Measurements from ENCODE around the gene UNK.
A peak's percentile ranks its signal among the peaks of the same experiment; 100 is the strongest.
"Not testable (repeated sequence)": the region's sequence is repeated elsewhere in the genome, so short reads cannot be mapped to it uniquely, and the experiment has no call there.

Gene UNK

GRCh38 chr17:75836605-75837004 lies 52.0 kb downstream of the UNK start:
- DNase-seq, result no peak

GRCh38 chr17:75837899-75838298 lies 53.3 kb downstream of the UNK start:
- no peak for DNase-seq

GRCh38 chr17:75838410-75838809 lies 53.8 kb downstream of the UNK start:
- DNase-seq, result no peak

- no peak for DNase-seq
Measured at GRCh38 chr17:75839942-75840798, 55.6 kb downstream of the UNK start.

- no peak for DNase-seq
Measured at GRCh38 chr17:75840799-75841164, 56.2 kb downstream of the UNK start.

- DNase-seq, result no peak
Measured at GRCh38 chr17:75842411-75842810, 57.8 kb downstream of the UNK start.

- no peak for DNase-seq
Measured at GRCh38 chr17:75842963-75843576, 58.5 kb downstream of the UNK start.

GRCh38 chr17:75843577-75844529 lies 59.2 kb downstream of the UNK start, which contains the start of gene UNC13D:
TSS of gene UNC13D (minus strand) at chr17:75844404. CDS start at chr17:75844337, 67 bp downstream.
- DNase-seq, result no peak

GRCh38 chr17:75844530-75845057 lies 60.0 kb downstream of the UNK start:
- DNase-seq, result no peak

- no peak for DNase-seq
Measured at GRCh38 chr17:75845058-75845711, 60.6 kb downstream of the UNK start.

GRCh38 chr17:75845933-75846691 lies 61.5 kb downstream of the UNK start:
- no peak for DNase-seq

- no peak for DNase-seq
Measured at GRCh38 chr17:75846692-75847613, 62.3 kb downstream of the UNK start.

GRCh38 chr17:75847614-75848522 lies 63.3 kb downstream of the UNK start:
- no peak for DNase-seq

- peak; percentile 66 for DNase-seq
Measured at GRCh38 chr17:75848523-75849278, 64.1 kb downstream of the UNK start.

GRCh38 chr17:75849279-75849646 lies 64.7 kb downstream of the UNK start:
- no peak for DNase-seq

GRCh38 chr17:75849724-75850123 lies 65.1 kb downstream of the UNK start:
- no peak for DNase-seq

GRCh38 chr17:75850928-75851692 lies 66.5 kb downstream of the UNK start:
- DNase-seq, result no peak

- DNase-seq, result not testable (repeated sequence)
Measured at GRCh38 chr17:75851693-75851991, 67.0 kb downstream of the UNK start.

Measured in right hindlimb (tissue), 1 donor.